Midbrain (tissue), 1 donor: Measurements from ENCODE around the gene PTGES.
"Not testable (repeated sequence)": the region's sequence is repeated elsewhere in the genome, so short reads cannot be mapped to it uniquely, and the experiment has no call there.

ENCODE experiments used
- DNase-seq: peaks from one replicate; lab custom pipeline; 2025; lab: John Stamatoyannopoulos, UW

Gene PTGES

GRCh38 chr9:129752900-129753729, at the start of gene PTGES:
Gene PTGES (minus strand): TSS chr9:129753042. CDS start chr9:129753012, 30 bp downstream.
- peak; percentile 1 for DNase-seq

DNA sequence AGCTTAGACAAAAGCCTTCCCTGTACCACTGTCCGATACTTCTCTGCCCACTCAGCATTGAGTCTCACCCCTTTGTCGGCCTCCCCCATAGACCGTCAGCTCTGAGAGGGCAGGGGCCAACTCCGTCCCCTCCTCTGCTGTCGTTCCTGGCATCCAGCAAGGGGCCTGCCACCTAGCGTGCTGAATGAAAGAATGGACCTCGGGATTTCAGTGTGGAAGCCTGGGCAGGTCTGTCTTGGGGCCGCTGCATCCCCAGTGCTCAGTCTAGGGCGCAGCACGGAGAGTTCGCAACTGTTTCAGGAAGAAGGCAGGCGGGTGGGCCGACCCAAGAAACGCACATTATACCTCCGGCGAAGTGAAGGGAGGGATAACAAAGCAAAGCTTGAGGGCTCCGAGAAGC, 48.7 kb upstream of the PTGES start:
- no peak for DNase-seq

- DNase-seq = no peak
Observed at GRCh38 chr9:129798973-129799372, 46.1 kb upstream of the PTGES start.

DNA sequence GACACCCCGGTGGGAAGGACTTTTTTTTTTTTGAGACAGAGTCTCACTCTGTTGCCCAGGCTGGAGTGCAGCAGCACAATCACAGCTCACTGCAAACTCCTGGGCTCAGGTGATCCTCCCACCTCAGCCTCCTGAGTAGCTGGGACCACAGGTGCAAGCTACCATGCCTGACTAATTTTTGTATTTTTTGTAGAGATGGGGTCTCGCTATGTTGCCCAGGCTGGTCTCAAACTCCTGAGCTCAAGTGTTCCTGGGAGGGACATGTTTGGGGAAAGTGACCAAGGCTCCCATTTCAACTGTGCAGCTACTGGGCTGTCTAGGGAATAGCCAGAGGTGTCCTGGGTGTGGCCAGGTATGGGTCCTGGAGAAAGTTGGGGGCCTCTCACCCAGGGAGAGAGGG, 43.2 kb upstream of the PTGES start:
- not testable (repeated sequence) for DNase-seq

- no peak for DNase-seq
Observed at GRCh38 chr9:129794549-129794948, 41.7 kb upstream of the PTGES start.

- DNase-seq = no peak
Observed at GRCh38 chr9:129786481-129786880, 33.6 kb upstream of the PTGES start.

- no peak for DNase-seq
Observed at GRCh38 chr9:129785866-129786265, 33.0 kb upstream of the PTGES start.

DNA sequence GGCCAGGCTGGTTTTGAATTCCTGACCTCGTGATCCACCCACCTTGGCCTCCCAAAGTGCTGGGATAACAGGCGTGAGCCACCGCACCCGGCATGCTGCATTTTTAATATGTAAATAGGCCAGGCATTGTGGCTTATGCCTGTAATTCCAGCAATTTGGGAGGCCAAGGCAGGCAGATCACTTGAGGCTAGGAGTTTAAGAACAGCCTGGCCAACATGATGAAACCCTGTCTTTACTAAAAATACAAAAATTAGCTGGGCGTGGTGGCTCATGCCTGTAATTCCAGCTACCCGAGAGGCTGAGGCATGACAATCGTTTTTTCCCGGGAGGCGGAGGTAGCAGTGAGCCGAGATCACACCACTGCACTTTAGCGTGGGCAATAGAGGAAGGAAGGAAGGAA, 32.1 kb upstream of the PTGES start:
- DNase-seq = not testable (repeated sequence)

- DNase-seq = peak; percentile 78
Observed at GRCh38 chr9:129783516-129784361, 30.9 kb upstream of the PTGES start.

GRCh38 chr9:129781981-129782380, 29.1 kb upstream of the PTGES start:
- DNase-seq = no peak

GRCh38 chr9:129781131-129781530, 28.3 kb upstream of the PTGES start:
- DNase-seq = no peak

DNA sequence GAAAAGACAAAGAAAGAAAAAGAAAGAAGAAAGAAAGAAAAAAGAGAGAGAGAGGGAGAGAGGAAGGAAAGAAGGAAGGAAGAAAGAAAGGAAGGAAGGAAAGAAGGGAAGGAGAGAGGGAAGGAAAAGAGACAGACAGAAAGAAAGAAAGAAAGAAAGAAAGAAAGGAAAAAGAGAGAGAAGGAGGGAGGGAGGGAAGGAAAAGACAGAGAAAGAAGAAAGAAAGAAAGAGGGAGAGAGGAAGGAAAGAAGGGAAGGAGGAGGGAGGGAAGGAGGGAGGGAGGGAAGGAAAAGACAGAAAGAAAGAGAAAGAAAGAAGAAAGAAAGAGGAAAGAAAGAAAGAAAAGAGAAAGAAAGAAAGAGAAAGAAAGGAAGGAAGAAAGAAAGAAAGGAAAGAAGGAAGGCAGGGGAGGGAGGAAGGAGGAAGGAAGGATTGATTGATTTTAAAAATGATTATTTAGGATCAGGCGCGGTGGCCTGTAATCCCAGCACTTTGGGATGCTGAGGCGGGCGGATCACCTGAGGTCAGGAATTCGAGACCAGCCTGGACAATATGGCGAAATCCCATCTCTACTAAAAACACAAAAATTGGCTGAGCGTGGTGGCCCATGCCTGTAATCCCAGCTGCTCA, 26.8 kb upstream of the PTGES start:
- DNase-seq = no peak

GRCh38 chr9:129778469-129778868, 25.6 kb upstream of the PTGES start:
- DNase-seq = no peak

GRCh38 chr9:129777769-129778130, 24.9 kb upstream of the PTGES start:
- no peak for DNase-seq

DNA sequence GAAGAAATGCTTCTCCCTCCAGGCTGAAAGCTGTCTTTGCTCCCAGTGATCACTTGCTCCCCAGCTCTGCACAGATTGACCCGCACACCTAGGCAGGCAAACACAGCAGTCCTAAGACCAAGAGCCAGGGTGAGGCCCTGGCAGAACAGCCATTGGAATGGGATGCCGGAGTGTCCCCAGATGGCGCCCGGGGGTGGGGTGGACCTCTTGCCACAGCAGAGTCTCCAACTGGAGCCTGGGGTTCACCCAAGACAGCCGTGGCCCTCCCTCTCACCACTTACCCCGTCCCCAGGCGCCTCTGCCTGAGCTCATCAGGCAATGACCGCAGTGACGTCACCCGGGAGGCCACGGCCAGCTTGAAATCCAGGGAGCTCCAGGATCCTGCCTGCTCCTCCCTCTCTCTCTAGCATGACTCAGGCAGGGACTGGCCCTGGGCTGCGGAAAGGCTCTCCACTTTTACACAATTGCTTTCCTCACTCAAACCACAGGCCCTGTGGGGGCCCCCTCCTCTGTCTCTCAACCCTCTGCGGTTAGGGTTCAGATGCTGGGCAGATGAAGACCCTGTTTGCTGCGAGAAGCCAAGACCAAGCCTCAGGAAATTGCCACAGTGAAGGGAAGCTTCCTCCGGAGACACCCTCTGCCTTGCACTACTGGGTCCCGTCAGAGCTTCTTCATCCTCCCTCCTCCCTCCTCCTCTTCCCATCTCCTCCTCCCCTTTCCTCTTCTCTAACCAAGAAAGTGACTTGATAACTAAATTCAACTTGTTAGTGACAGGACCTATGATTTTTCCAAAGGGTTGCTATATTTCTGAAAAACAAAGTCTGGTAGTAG, 24.3 kb upstream of the PTGES start:
- peak; percentile 2 for DNase-seq

DNA sequence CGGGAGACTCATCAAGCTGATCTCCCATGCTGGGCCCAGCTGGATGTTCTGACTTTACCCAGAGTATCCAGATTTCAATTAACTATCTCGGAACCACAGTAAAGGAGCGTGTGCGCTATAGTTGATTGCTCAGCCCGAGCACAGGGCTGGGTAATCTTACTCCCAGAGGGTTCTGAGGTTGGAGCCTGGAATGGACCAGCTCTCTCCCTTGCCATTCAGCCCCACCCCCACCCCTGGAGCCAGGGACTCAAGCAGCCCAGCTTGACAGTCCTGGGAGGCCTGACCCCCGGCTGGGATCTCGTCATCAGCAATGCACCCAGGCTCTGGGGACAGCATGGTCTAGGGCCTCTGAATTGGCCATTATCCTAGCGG, 23.7 kb upstream of the PTGES start:
- no peak for DNase-seq

DNA sequence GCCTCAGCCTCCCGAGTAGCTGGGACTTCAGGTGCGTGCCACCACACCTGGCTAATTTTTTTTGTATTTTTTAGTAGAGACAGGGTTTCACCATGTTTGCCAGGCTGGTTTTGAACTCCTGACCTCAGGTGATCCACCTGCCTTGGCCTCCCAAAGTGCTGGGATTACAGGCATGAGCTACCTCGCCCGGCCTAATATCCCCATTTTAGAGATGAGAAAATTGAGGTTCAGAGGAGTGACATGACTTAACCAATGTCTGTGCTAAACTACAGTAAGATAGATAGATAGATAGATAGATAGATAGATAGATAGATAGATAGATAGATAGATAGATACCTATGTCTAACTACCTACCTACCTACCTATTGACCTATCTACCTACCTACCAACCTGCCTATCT, 23.3 kb upstream of the PTGES start:
- DNase-seq = not testable (repeated sequence)

GRCh38 chr9:129775448-129775798, 22.6 kb upstream of the PTGES start:
- DNase-seq = no peak

GRCh38 chr9:129774791-129775447, 22.1 kb upstream of the PTGES start:
- DNase-seq = no peak

GRCh38 chr9:129773262-129774048, 20.6 kb upstream of the PTGES start:
- no peak for DNase-seq

- no peak for DNase-seq
Observed at GRCh38 chr9:129770741-129771140, 17.9 kb upstream of the PTGES start.
